ENCODE data around the gene DNAJB2.
"Not testable (repeated sequence)": the region's sequence is repeated elsewhere in the genome, so short reads cannot be mapped to it uniquely, and the experiment has no call there.

The DNAJB2 gene

DNA sequence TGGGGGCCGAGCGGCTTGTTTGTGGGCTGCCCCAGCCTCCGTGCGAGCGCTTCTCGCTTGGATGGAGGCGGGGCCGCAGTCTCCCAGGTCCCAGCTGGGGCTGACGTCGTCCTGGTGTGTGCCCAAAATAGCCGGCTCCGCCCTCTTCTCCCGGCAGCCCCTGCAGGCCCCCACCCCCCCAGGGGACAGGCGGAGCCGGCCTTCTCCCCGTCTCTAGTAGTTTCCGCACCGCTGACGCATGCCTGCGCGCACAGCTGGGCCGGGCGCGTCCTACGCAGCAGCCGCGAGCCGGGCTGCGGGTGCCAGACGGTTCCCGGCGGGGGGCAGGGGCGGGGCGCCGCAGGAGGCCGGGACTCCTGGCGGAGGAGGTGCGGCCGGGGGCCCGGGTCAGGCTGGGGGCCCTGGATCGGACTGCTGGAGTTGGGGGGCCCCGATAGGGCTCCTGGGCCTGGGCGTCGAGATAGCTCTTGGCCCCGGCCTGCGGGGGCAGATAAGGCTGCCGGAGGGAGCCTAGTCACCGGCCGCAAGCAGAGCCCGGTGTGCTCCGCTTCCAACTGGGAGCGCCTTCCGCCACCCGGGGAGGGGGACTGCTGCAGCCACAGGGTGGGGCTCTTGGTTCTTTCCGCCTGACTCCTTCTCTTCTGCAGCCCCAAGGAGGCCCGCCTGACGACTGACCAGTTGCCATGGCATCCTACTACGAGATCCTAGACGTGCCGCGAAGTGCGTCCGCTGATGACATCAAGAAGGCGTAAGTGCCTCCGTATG lies at the start of gene DNAJB2:
TSS of gene DNAJB2 (plus strand) at position 216 of the 765 bp plus-strand sequence. CDS start at position 684, 468 bp downstream.
- peak; percentile 89 for DNase-seq

DNA sequence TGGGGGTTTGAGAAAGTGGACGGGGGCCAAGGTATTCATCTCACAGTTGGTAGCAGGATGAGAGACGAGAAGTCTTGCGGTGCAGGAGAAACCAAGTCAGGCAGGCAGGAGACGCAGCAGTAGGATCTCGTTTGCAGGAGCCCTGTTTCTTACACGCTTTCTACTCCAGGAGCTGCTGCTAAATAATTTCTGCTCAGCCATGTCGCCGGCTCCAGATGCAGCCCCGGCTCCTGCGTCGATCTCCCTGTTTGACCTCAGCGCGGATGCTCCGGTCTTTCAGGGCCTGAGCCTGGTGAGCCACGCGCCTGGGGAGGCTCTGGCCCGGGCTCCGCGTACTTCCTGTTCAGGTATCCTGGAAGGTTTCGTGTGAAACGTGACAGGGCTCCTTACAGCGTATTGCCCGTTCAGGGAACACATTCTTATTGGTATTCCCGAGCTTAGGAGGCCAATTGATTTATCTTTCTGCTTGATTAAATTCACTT lies 49.1 kb upstream of the DNAJB2 start:
- no peak for DNase-seq

DNA sequence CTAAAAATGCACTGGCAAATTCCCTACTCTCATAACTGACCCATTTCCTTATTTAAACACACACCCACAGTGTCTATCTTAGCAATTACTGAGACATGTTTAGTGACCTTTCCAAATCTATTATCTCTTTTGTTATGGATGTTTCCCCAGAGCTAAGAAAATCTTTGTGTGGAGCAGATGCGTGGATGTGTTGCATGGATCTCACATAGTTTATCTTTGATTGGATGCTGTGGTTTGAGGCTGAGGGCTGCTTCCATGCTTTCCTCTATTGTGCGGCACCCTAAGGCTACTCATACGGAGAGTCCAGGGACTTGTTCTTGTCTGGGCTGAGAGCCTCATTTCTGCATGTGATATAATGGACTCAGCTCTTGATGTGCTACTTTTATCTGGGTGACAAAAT lies 44.8 kb upstream of the DNAJB2 start:
- DNase-seq: no peak

DNA sequence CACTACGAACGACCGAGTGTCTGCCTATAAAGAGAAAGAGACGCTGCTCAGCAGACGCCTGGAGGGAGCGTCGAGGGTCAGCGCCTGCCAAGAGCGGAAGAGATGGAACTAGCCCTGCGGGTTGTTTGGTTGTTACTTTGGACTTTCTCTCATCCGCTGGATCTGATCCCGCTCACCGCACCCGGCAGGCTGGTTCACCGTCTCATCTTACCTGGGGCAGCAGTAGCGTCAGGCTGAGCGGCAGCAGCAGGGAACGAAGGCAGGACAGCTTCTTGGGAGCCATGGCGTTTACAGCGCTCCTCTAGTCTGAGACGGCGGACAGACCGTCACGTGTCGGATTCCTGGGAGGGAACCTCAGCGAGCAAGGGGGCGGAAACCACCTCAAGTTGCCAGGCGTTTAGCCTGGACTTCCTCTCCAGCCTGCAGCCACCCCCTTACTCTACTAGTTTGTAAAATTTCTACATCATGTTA lies 35.8 kb upstream of the DNAJB2 start:
- DNase-seq: no peak

DNA sequence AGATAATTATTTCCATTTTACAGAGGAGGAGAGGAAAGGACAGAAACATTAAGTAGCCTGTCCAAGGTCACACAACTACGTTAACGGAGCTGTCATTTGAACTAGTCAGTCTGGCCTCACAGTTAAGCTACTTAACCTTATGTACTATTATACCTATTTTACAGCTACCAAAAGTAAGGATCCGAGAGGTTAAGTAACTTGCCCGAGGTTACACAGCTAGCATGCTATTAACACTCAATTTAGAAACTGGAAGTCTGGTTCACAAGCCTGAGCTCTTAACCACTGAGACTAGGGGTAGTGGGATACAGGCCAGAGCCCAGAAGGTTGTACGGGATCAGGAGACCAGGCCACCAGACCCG lies 34.4 kb upstream of the DNAJB2 start:
- no peak for DNase-seq

DNA sequence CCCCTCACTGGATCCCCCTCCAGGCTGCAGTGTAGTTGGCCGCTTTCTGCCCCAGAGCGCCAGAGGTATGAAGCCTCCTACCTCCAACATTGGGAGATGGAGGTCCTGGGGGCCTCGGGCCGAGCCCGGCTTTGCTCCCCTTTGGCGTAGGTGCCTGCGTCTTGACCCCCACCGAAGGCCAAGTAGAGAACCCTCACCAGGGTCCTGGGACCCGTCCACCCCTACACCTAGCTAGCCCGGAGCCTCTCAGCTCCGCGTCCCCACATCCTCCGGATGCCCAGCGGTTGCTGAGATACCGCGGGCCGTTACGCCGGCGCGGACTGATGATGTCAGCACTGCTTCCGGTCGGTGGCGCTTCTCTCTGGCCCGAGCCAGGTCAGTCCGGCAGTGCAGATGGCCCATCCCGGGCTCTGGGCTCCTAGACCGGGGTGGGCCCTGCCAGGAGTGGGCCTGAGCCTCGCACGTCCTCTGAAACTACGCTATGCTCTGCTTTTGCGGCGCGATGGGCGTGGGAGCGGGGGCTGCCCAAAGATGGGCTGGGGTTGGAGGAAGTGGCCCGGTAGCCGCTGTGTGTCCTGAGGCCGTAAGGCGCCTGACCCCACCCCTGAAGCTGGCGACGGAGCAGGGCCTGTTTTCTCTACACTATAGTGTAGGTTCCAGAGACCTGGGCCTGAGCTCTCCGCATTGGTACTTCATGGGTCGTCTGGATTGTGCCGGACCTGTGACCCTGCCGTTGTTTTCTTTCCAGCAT lies 33.8 kb upstream of the DNAJB2 start, which contains the start of the genes GLB1L and STK16:
TSS of gene GLB1L (minus strand) at position 297 of the 751 bp plus-strand sequence. CDS start 1,871 bp downstream, outside the sequence.
TSS of gene STK16 (plus strand) at position 332 of the 751 bp plus-strand sequence. CDS start 521 bp downstream, outside the sequence.
- DNase-seq: no peak

DNA sequence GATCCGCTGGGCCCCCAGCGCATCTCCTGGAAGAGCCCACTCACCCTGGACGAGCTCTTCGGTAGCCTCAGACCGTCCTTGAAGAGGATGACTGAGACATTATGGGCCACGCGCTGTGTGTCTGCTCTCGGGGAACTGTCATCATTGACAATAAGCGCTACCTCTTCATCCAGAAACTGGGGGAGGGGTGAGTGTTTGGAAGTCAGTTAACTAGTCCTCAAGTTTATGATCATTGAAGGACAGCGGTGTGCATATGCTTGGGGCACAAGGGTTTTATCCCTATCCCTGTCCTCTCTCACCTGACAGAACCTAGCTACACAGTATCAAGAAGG lies 33.3 kb upstream of the DNAJB2 start:
- DNase-seq: no peak

DNA sequence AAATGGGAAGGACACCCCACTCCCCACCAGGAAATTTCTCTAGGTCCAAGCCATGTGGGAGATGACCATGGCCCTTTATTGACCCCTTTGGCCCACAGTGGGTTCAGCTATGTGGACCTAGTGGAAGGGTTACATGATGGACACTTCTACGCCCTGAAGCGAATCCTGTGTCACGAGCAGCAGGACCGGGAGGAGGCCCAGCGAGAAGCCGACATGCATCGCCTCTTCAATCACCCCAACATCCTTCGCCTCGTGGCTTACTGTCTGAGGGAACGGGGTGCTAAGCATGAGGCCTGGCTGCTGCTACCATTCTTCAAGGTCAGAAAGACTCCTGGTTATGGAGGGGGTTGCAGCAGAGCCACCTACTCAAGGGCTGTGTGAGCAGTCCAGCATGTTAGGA lies 32.6 kb upstream of the DNAJB2 start:
- DNase-seq: no peak

DNA sequence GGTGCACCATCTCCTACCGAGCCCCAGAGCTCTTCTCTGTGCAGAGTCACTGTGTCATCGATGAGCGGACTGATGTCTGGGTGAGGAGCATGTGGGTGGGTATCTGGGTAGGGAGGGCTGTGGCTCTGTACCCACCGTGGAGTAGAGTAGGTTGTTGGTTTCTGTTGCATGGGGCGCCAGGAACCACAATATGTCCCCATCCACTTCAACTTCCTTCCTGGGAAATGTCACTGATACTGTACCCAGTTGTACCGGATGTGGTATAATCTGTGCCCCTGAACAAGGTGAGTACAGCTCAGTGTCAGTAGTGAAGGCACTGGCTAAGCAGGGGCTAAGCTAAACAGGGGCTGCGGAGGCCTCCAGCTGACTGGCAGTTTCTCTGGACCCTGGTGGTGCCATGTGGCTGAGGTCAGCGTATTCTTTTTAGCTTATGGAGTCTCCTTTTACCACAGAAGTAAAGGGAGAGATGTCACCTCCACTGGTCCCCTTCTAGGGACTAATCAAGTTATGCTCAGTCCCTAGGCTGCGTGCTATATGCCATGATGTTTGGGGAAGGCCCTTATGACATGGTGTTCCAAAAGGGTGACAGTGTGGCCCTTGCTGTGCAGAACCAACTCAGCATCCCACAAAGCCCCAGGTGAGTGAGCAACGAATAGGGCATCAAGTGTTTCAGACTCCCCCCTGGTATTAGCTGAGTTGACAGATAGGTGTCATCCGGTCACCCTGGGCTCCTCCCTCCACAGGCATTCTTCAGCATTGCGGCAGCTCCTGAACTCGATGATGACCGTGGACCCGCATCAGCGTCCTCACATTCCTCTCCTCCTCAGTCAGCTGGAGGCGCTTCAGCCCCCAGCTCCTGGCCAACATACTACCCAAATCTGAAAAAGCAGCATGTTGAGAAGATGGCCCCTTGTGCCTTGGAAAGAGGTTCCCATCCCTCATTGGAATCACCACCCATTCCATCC lies 31.2 kb upstream of the DNAJB2 start:
- no peak for DNase-seq

DNA sequence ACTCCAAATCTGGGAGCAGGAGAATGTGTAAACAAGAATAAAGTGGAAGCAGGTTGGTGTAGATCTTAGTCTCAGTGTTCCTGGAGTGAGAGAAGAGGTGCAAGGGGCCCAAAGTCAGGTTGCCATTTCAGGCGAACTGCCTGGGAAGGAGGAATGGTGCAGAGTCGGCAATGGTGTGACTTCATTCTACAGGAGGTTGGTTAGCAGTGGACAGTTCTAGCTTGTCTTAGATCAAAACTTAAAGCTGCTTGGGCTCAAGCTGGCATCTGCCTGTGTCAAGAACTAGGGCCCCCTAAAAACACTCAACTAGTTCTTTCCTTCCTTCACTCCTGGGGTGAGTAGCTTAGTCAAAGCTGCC lies 30.3 kb upstream of the DNAJB2 start:
- no peak for DNase-seq

DNA sequence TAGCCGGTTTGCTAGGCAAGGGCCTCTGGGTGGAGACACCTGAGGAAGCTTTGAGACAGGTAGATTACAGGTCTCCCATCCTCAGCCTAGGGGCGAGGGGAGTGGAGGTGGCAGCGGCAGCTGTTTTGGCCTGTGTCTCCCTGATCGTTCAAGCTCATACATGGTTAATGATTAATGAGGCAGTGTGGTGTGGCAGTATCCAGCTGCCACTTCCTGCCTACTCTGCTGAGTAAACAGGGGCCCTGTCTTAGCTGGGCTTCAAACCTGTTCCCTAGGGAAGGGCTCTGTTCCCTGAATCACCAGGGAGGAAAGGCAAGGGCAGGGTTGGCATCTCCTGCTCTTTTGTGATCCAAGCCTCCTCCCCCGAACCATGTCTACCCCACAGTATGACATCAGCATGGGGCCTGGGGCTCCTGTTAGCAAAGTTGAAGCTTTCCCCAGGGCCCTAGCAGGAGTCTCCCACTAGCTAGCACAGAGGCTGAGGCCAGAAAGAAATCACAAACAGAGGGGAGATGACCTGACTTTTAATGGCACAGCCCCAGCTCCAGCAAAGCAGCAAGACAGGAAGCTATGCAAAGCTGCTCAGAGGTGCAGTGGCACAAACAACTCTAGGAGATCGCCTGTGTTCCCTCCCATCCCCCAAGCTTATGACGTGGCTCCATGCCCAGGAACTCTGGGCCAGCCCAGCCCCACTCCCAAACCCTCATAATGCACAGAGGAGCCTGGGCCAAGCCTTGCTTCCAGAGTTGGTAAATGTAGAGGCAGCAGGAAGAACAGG lies 29.8 kb upstream of the DNAJB2 start:
- no peak for DNase-seq

DNA sequence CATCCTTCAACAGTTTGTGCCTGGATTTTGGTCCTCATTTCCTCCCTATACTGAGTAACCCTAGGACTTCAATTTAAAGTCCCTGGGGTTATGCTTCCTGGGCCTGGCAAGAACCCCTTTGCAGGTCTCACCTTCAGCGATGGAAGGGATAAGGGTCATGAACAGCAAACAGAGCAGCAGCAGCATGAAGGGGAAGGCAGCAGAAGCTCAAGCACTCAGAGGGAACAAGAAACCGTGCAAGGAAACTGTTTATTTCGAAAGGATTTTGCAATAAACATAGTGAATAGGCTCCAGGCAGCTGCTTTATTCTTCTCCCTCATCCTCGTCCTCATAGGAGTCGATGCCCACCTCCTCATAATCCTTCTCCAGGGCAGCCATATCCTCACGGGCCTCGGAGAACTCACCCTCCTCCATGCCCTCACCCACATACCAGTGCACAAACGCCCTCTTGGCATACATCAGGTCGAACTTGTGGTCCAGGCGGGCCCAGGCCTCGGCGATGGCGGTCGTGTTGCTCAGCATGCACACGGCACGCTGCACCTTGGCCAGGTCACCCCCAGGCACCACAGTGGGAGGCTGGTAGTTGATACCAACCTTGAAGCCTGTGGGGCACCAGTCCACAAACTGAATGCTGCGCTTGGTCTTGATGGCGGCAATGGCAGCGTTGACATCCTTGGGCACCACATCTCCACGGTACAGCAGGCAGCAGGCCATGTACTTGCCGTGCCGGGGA lies 29.0 kb upstream of the DNAJB2 start:
- no peak for DNase-seq

DNA sequence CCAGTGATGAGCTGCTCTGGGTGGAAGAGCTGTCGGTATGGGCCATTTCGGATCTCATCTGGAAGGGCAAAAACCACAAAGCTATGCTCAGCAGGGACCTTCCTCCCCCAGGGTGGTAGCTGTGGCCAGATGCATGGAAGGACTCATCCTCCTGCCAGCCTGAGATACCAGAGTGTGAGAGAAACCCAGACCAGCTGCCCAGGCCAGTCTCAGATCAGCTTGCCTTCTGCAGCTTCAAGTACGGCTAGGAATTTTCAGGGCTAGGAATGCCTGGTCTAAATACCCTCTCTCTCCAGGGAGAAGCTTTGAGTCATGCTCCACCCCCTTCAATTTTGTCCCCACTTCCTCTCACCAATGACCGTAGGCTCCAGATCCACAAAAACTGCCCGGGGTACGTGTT lies 27.5 kb upstream of the DNAJB2 start:
- no peak for DNase-seq

DNA sequence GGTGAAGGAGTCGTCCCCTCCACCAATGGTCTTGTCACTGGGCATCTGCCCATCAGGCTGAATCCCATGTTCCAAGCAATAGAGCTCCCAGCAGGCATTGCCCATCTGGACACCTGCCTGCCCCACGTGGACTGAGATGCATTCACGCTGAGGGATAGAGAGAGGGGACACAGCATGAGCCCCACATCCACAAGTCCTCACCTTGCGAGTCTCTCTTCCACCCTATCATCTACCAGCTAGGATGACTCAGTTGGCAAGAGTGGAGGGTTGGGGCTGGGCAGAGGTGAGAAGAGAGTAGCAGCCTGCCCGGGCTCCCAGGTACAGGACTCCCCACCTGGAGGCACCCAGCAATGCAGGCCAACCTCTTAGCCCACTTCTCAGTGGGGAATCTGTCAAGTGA lies 27.1 kb upstream of the DNAJB2 start:
- no peak for DNase-seq

DNA sequence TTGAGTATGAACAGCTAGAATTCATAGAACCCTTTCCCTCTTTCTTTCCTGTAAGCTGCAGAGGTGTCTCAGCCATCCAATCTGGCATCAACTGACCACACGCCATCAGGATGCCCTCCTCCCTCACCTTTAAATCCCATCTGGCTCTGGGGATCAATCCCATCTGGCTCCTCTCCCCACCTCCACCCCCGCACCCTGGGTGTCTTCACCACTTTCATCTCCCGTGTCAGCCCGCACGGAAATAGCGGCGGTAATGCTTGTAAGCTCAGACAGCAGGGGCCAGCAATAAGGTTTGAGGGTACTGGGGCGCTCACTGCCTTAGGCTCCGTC lies 26.6 kb upstream of the DNAJB2 start:
- DNase-seq: no peak

DNA sequence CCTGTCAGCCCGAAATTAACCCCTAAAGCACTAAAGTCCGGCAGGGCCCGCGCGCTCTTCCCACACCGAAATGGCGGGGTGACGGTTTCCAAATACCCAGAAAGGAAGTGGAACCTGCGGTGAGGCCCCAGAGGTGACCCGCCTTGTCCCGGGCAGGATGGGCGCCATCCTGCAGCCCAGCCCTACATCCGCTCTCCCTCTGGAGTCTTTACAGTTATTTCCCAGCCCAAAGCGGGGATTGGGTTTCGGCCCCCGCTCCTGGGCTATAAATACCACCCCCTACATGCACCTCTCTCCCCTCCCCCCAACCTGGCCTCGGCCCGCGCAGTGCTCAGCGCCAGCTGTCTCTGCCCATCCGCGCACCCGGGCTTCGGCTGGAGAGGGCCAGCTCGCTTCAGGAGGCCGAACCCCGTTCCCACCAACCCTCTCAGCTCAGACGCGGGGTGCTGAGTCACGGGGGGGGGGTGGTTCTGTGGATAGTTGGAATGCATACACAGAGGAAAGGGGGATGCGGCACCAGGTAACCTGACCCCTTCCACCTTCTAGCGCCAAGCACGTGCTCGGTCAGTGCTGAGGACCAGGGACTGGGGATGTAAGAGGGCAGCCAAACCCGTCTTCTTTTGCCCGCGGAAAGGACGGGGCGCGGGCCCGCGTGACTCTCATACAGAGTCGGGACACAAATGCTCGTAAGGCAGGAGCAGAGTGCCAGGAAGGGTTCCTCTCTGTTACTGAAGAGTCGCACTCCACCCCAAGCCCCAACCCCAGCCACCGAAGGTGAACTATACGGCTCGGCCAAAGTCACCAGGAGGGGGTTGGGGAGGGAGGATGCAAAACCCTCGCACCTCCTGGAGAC lies 26.0 kb upstream of the DNAJB2 start, which contains the start of gene TUBA4B:
TSS of gene TUBA4B (plus strand) at position 344 of the 853 bp plus-strand sequence. CDS start at position 509, 165 bp downstream.
- DNase-seq: no peak

DNA sequence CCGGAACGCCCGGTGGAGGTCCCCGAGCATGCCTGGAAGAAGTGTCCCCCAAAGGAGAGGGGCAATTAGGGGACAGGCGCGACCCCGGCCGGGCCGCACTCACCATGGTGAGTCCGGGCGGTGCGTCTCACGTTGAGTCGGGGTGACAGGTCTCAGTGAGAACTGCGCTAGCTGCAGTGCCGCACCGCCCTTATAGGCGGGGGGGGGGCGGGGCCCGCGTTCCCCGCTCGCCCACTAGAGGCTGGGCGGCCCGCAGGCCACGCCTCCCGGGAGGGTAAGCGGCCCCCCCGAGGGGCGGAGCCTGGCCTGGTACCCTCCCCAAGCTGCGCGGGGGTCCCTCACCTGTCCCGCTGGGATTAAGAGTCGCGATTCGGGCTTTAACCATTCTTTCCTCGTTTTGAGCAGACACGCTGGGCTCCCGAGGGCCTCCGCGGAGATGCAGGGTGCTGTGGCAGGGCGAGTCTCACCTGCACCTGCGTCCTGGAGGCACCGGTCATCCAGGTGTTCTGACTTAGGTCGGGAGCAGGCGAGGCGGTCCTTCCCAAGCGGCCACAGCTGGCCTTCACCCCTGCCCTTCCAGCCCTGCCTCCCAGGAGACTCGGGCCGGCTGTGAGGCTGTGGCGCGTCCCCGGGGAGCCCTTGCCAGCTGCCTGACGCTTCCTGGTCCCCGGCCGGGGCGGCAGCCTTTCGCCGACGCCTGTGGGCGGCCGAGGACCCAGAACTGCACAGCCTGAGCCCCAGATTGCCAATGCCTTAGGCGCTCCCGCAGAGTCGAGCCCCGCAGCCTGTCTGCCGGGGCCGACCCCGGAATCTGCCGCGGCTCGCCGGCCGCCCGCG lies 25.2 kb upstream of the DNAJB2 start, which contains the start of gene TUBA4A:
TSS of gene TUBA4A (minus strand) at position 166 of the 837 bp plus-strand sequence. CDS start at position 106, 60 bp downstream.
- no peak for DNase-seq

DNA sequence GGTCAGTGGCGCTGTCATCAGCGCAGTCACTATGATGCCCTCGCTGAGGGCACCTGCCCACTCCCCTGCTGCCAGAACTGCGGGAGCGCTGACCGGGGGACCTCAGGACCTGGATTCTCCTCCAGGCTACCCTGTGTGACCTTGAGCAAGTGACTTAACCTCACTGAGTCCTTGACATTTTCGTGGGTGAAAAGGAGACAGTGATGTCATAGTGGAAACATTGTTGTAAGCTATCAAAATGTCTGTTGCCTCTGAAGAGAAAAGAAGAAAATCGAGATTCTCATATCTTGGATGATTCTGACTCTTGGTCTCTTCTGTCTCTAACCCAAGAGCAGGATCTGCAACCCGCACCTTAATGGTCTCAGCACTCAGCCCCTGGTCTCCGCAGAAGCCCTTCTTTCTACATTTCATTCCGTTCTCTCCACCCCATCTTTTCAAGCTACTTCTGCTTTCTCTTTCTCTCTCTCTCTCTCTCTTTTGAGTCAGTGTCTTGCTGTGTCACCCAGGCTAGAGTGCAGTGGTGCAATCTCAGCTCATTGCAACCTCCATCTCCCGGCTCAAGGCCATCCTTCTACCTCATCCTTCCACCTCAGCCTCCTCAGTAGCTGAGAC lies 24.5 kb upstream of the DNAJB2 start:
- DNase-seq: peak; percentile 77

DNA sequence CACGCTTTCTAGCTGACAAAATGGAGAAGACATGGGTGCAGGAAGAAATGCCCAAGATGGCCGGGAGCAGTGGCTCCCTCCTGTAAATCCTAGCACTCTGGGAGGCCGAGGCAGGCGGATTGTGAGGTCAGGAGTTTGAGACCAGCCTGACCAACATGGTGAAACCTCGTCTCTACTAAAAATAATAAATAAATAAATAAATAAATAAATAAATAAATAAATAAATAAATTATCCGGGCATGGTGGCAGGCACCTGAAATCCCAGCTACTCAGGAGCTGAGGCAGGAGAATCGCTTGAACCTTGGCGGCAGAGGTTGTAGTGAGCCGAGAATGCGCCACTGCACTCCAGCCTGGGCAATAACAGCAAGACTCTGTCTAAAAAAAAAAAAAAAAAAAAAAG lies 20.2 kb upstream of the DNAJB2 start:
- not testable (repeated sequence) for DNase-seq
